Gastroesophageal sphincter (tissue), 4 donors: ENCODE measurements around the gene AGBL3. TPM values are rescaled to one million over a fixed set of nuclear protein-coding genes. Genes with fewer than 3 reads are reported as not detected.
"Not testable (repeated sequence)": the region's sequence is repeated elsewhere in the genome, so short reads cannot be mapped to it uniquely, and the experiment has no call there.

Experiments
- ATAC-seq: fragments of 150-250 bp; one replicate; pipeline ENCODE4 v1.9.1; 2016; ENCODE audit warnings: mild to moderate bottlenecking, moderate library complexity
- H3K27ac ChIP-seq, 4 donors: fragments of 200-600 bp; sonication (generic) in 3 of 4; 1 replicate in 3 of 4; 2 replicates in 1 of 4; pipeline ENCODE4 v1.5.1; 2016 to 2019
- H3K27me3 ChIP-seq: fragments of 200-600 bp; sonication (generic); one replicate; pipeline ENCODE4 v1.5.1; 2019
- H3K36me3 ChIP-seq, 2 donors: fragments of 200-600 bp; sonication (generic); one replicate each; pipeline ENCODE4 v1.5.1; 2019; ENCODE audit warnings: control low read depth in 1 of 2
- H3K4me1 ChIP-seq, 3 donors: fragments of 200-600 bp; sonication (generic); 1 replicate in 2 of 3; 2 replicates in 1 of 3; pipeline ENCODE4 v1.5.1; 2016 to 2019; ENCODE audit warnings: control low read depth in 2 of 3
- H3K4me3 ChIP-seq, 2 donors: fragments of 200-600 bp; sonication (generic); one replicate each; pipeline ENCODE4 v1.5.1; 2019; ENCODE audit warnings: mild to moderate bottlenecking in 1 of 2, moderate library complexity in 1 of 2
- H3K9me3 ChIP-seq, 3 donors: fragments of 200-600 bp; sonication (generic); one replicate each; pipeline ENCODE4 v1.5.1; 2017 to 2019; ENCODE audit warnings: control low read depth in 2 of 3
- EP300 ChIP-seq: sonication (generic); formaldehyde crosslinking; IDR thresholded peaks from one replicate; pipeline ENCODE4 v1.6.1; 2017; ENCODE audit warnings: antibody characterized with exemption, mild to moderate bottlenecking
- POLR2A ChIP-seq, 2 donors: fragments of 450-650 bp; IDR thresholded peaks; one replicate each; pipeline ENCODE4 v1.6.1; 2017; ENCODE audit warnings: antibody characterized with exemption in 2 of 2, mild to moderate bottlenecking in 2 of 2, moderate library complexity in 1 of 2
- POLR2AphosphoS5 ChIP-seq: sonication (generic); formaldehyde crosslinking; IDR thresholded peaks from one replicate; pipeline ENCODE4 v1.6.1; 2017; ENCODE audit warnings: antibody characterized with exemption
- WGBS, 2 donors: methylation state at CpG; one replicate each; pipeline ENCODE4 v1.1.5; 2018; ENCODE audit warnings: low coverage in 1 of 2; 5-methylcytosine and 5-hydroxymethylcytosine counted together
- total RNA-seq, 4 donors: library from RNA; depleted of rRNA; stranded (reverse); fragments of >200 nt; gene quantifications; one replicate each; pipeline ENCODE4 v1.1.0, GENCODE V29; 2016
- TF ChIP-seq, protein P1 (sequence below), 4 experiments: fragments of 200-600 bp in 2 of 4; fragments of 450-650 bp in 2 of 4; sonication (generic) in 1 of 4; IDR thresholded peaks; one replicate each; pipeline ENCODE4 v1.5.1; 2017 to 2019; ENCODE audit warnings: antibody characterized with exemption in 4 of 4, mild to moderate bottlenecking in 2 of 4, moderate library complexity in 2 of 4

AGBL3 gene
- total RNA-seq, 4 donors from 2014 or later, result 0.30 to 5.6 (median 3.1) TPM

DNA sequence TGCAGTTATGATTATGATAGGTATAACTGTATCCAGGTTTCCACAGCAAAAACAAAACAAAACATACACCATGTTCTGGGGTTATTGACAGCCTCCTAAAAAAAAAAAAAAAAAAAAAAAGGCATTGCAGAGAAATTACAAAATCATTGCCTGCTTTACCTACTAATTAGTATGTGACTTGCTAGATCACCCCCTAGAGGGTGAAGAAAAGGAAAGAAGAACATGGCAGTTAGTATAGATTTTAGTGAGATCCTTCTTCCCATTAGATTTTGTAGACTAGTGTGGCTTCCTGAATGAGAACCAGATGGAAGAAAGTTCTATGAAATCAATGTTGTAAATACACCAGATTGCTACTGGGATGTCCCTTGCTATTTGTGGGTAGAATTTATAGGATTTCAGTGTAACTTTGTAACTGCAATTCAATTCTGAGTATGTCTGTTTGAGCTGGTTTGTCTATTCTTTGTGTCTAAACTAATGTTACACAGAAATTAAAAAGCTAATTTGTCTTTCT is 24.0 kb upstream of the AGBL3 start:
- TF ChIP-seq EP300 (no peak), POLR2AphosphoS5 (no peak), POLR2A (IDR thresholded peaks at IDR 0.05) (no peak)
- TF ChIP-seq, protein P1, sequence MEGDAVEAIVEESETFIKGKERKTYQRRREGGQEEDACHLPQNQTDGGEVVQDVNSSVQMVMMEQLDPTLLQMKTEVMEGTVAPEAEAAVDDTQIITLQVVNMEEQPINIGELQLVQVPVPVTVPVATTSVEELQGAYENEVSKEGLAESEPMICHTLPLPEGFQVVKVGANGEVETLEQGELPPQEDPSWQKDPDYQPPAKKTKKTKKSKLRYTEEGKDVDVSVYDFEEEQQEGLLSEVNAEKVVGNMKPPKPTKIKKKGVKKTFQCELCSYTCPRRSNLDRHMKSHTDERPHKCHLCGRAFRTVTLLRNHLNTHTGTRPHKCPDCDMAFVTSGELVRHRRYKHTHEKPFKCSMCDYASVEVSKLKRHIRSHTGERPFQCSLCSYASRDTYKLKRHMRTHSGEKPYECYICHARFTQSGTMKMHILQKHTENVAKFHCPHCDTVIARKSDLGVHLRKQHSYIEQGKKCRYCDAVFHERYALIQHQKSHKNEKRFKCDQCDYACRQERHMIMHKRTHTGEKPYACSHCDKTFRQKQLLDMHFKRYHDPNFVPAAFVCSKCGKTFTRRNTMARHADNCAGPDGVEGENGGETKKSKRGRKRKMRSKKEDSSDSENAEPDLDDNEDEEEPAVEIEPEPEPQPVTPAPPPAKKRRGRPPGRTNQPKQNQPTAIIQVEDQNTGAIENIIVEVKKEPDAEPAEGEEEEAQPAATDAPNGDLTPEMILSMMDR (IDR thresholded peaks at IDR 0.05), result no peak
- Histone ChIP-seq H3K36me3 (peaks cover 30 to 91% of the 10 kb centered on the region in 2 donors), H3K9me3 (no peaks in the 10 kb centered on the region), H3K27ac (peak overlapping the region; percentile 44 to 71 (median 58)), H3K27me3 (no peaks in the 10 kb centered on the region), H3K4me1 (peaks cover 0 to 84% (median 20%) of the 10 kb centered on the region in 3 donors), H3K4me3 (no peak overlapping the region)
- ATAC-seq, result no peak

DNA sequence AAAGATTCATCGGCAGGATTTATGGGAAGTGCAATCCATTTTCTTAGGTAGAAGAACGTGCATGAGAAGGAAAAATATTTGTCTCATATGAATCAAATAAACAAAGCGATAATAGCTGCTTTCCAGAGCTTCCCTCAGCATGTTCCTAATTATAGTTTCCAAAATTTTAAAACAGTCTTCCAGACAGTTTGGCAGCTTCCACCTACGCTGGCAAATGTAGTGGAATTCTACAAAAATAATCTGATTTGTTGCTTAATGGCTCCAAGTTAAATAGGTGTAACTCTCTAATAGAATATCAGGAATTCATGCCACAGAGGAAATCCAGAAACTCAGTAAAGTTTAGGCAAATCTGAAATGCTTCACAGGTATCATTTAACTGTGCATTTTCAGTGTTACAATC is 23.3 kb upstream of the AGBL3 start:
- H3K27me3 ChIP-seq, result no peaks in the 10 kb centered on the region
- peak; percentile 36 for TF ChIP-seq POLR2AphosphoS5
- TF ChIP-seq, protein P1 (IDR thresholded peaks at IDR 0.05), result no peak
- no peak for TF ChIP-seq EP300
- no peak for TF ChIP-seq POLR2A (IDR thresholded peaks at IDR 0.05)
- peaks cover 30 to 91% of the 10 kb centered on the region in 2 donors for H3K36me3 ChIP-seq
- H3K4me3 ChIP-seq, result no peak overlapping the region
- WGBS, 2 donors, result 26% methylated on average over 4 of the region's 4 CpGs
- ATAC-seq, result no peak
- peaks cover 0 to 84% (median 20%) of the 10 kb centered on the region in 3 donors for H3K4me1 ChIP-seq
- no peaks in the 10 kb centered on the region for H3K9me3 ChIP-seq
- peak overlapping the region; percentile 44 to 71 (median 58) for H3K27ac ChIP-seq

DNA sequence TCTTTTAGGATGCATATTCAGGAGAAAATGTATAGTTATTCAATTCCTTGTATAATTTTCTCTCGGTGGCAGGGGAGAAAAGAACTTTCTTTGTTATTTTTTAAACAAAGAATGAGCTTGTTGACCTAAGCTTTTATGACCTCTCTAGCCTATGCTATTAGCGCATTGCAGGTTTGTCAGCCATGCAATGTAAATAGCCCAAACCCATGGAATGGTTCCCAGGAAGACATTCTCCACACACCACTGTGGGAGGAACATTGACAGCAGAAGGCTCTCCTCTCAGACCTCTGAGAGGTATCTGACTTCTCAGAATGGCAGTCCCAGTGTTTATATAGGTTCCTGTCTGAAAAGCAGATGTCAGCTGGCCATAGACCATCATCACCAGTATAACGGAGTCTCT is 19.6 kb upstream of the AGBL3 start:
- no peak overlapping the region for H3K4me3 ChIP-seq
- H3K27ac ChIP-seq, result peak overlapping the region; percentile 13 to 71 (median 41)
- peaks cover 16 to 81% of the 10 kb centered on the region in 2 donors for H3K36me3 ChIP-seq
- no peak for TF ChIP-seq EP300
- no peak for TF ChIP-seq POLR2A (IDR thresholded peaks at IDR 0.05)
- TF ChIP-seq, protein P1 (IDR thresholded peaks at IDR 0.05), result no peak
- TF ChIP-seq POLR2AphosphoS5, result no peak
- H3K9me3 ChIP-seq, result no peaks in the 10 kb centered on the region
- ATAC-seq, result no peak
- WGBS, 2 donors, result 70 to 71% methylated on average over 2 to 3 of the region's 3 CpGs
- no peaks in the 10 kb centered on the region for H3K27me3 ChIP-seq
- peaks cover 0 to 55% (median 19%) of the 10 kb centered on the region in 3 donors for H3K4me1 ChIP-seq

DNA sequence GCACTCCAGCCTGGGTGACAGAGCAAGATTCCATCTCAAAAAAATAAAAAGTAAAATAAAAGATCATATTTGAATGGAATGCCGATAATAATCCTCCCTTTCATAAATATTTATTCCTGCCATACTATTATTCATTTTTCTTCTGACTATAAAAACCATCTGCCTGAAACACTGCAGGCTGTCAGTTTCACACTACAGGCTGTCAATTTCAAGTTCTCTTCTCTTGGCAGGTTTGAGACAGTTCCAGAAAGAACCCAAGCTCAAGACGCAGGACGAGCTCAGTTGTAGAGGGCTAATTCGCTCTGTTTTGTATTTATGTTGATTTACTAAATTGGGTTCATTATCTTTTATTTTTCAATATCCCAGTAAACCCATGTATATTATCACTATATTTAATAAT is 18.2 kb upstream of the AGBL3 start:
- Histone ChIP-seq H3K4me1 (peaks cover 0 to 41% (median 7%) of the 10 kb centered on the region in 3 donors), H3K4me3 (no peak overlapping the region), H3K9me3 (no peaks in the 10 kb centered on the region), H3K27me3 (no peaks in the 10 kb centered on the region), H3K27ac (peak overlapping the region in 3 of 4 donors; percentile 35 to 71 (median 48)), H3K36me3 (peaks cover 14 to 76% of the 10 kb centered on the region in 2 donors)
- WGBS, 2 donors, result 47 to 72% methylated on average over 4 of the region's 4 CpGs
- no peak for TF ChIP-seq EP300
- TF ChIP-seq POLR2A (IDR thresholded peaks at IDR 0.05), result no peak
- no peak for TF ChIP-seq POLR2AphosphoS5
- TF ChIP-seq, protein P1 (IDR thresholded peaks at IDR 0.05), result no peak
- no peak for ATAC-seq

DNA sequence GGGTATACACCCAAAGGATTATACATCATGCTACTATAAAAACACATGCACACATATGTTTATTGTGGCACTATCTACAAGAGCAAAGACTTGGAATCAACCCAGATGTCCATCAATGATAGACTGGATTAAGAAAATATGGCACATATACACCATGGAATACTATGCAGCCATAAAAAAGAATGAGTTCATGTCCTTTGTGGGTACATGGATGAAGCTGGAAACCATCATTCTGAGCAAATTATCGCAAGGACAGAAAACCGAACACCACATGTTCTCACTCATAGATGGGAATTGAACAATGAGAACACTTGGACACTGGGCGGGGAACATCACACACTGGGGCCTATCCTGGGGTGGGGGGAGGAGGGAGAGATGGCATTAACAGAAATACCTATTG is 4.7 kb upstream of the AGBL3 start:
- not testable (repeated sequence) for H3K27ac ChIP-seq, H3K27me3 ChIP-seq, H3K4me3 ChIP-seq, ATAC-seq, H3K36me3 ChIP-seq
- H3K9me3 ChIP-seq, result peaks cover 0 to 31% (median 0%) of the 10 kb centered on the region in 3 donors
- 70 to 84% methylated on average over 2 to 3 of the region's 3 CpGs for WGBS, 2 donors
- peaks cover 0 to 14% (median 0%) of the 10 kb centered on the region in 3 donors for H3K4me1 ChIP-seq
